H9 (cell line): Measurements from ENCODE around the gene ZFYVE28. TPM values are rescaled to one million over a fixed set of nuclear protein-coding genes. Genes with fewer than 3 reads are reported as not detected.

ENCODE experiments used
- DNase-seq: peaks from one replicate; pipeline ENCODE4 v3.0.0-alpha.2; 2017
- H2AFZ ChIP-seq: one replicate; pipeline ENCODE4 v1.6.1; 2013; ENCODE audit warnings: mild to moderate bottlenecking, low read length, control low read depth, moderate library complexity
- H2AK5ac ChIP-seq: 2 replicates; pipeline ENCODE4 v1.6.1; 2013; ENCODE audit warnings: low read length, control low read depth, mixed read lengths; ENCODE audit not compliant: insufficient read length
- H2BK120ac ChIP-seq: one replicate; pipeline ENCODE4 v1.6.1; 2013; ENCODE audit warnings: low read depth, mild to moderate bottlenecking, low read length, control low read depth, inconsistent platforms; ENCODE audit not compliant: poor library complexity, severe bottlenecking
- H2BK12ac ChIP-seq: 2 replicates; pipeline ENCODE4 v1.6.1; 2013; ENCODE audit warnings: low read length, control low read depth, mixed read lengths, low read depth; ENCODE audit not compliant: insufficient read length
- H2BK15ac ChIP-seq: 2 replicates; pipeline ENCODE4 v1.6.1; 2013; ENCODE audit warnings: low read depth, low read length, control low read depth
- H2BK20ac ChIP-seq: one replicate; pipeline ENCODE4 v1.6.1; 2013; ENCODE audit warnings: low read depth, mild to moderate bottlenecking, low read length, control low read depth, inconsistent platforms; ENCODE audit not compliant: poor library complexity, severe bottlenecking
- H2BK5ac ChIP-seq: 2 replicates; pipeline ENCODE4 v1.6.1; 2013; ENCODE audit warnings: low read length, control low read depth, mixed read lengths; ENCODE audit not compliant: insufficient read length
- H3K14ac ChIP-seq: 2 replicates; pipeline ENCODE4 v1.6.1; 2013; ENCODE audit warnings: low read length, control low read depth; ENCODE audit not compliant: insufficient read depth
- H3K18ac ChIP-seq: 2 replicates; pipeline ENCODE4 v1.6.1; 2013; ENCODE audit warnings: low read depth, mild to moderate bottlenecking, mixed read lengths, low read length, control low read depth; ENCODE audit not compliant: insufficient read length
- H3K23ac ChIP-seq: 2 replicates; pipeline ENCODE4 v1.6.1; 2013; ENCODE audit warnings: low read length, control low read depth, mixed read lengths, low read depth; ENCODE audit not compliant: insufficient read length
- H3K23me2 ChIP-seq: 2 replicates; pipeline ENCODE4 v1.6.1; 2013; ENCODE audit warnings: low read depth, mild to moderate bottlenecking, mixed read lengths, low read length, control low read depth; ENCODE audit not compliant: insufficient read length, poor library complexity, severe bottlenecking
- H3K27ac ChIP-seq: 2 replicates; pipeline ENCODE4 v1.5.1; 2013; ENCODE audit warnings: low read length, control low read depth, mixed read lengths, low read depth; ENCODE audit not compliant: insufficient read length
- H3K27me3 ChIP-seq: 2 replicates; pipeline ENCODE4 v1.6.1; 2013; ENCODE audit warnings: low read length, control low read depth, inconsistent platforms; ENCODE audit not compliant: insufficient read depth
- H3K4ac ChIP-seq: 2 replicates; pipeline ENCODE4 v1.6.1; 2013; ENCODE audit warnings: low read depth, mild to moderate bottlenecking, control low read depth, inconsistent platforms, low read length, moderate library complexity
- H3K4me1 ChIP-seq: 2 replicates; pipeline ENCODE4 v1.6.1; 2013; ENCODE audit warnings: low read length, control low read depth, inconsistent platforms; ENCODE audit not compliant: insufficient read depth
- H3K4me2 ChIP-seq: 2 replicates; pipeline ENCODE4 v1.6.1; 2013; ENCODE audit warnings: low read length, control low read depth, mixed read lengths; ENCODE audit not compliant: insufficient read length, insufficient read depth
- H3K56ac ChIP-seq: 2 replicates; pipeline ENCODE4 v1.6.1; 2013; ENCODE audit warnings: low read depth, mild to moderate bottlenecking, mixed read lengths, low read length, control low read depth; ENCODE audit not compliant: insufficient read length
- H3K79me1 ChIP-seq: 2 replicates; pipeline ENCODE4 v1.6.1; 2013; ENCODE audit warnings: low read depth, mild to moderate bottlenecking, moderate library complexity, low read length, control low read depth, inconsistent platforms; ENCODE audit not compliant: insufficient read depth, poor library complexity, severe bottlenecking
- H3K79me2 ChIP-seq: 2 replicates; pipeline ENCODE4 v1.6.1; 2013; ENCODE audit warnings: low read length, control low read depth, inconsistent platforms; ENCODE audit not compliant: insufficient read depth
- H3K9ac ChIP-seq: 2 replicates; pipeline ENCODE4 v1.6.1; 2013; ENCODE audit warnings: low read length, control low read depth, mixed read lengths; ENCODE audit not compliant: insufficient read length; ENCODE audit errors: extremely low read depth
- H3K9me3 ChIP-seq: one replicate; pipeline ENCODE4 v1.6.1; 2013; ENCODE audit warnings: low read depth, low read length, inconsistent platforms; ENCODE audit not compliant: control insufficient read depth
- H3T11ph ChIP-seq: one replicate; pipeline ENCODE4 v1.6.1; 2013; ENCODE audit warnings: mild to moderate bottlenecking, low read length, control low read depth, inconsistent platforms
- H4K20me1 ChIP-seq: one replicate; pipeline ENCODE4 v1.6.1; 2013; ENCODE audit not compliant: control insufficient read depth, insufficient read length, insufficient read depth
- H4K5ac ChIP-seq: 2 replicates; pipeline ENCODE4 v1.6.1; 2013; ENCODE audit warnings: low read depth, mild to moderate bottlenecking, mixed read lengths, low read length, control low read depth; ENCODE audit not compliant: insufficient read length
- H4K8ac ChIP-seq: replicated peaks from 2 replicates; pipeline ENCODE4 v1.6.1; 2013; ENCODE audit warnings: low read length, control low read depth, mixed read lengths, low read depth; ENCODE audit not compliant: insufficient read length
- H4K91ac ChIP-seq: 2 replicates; pipeline ENCODE4 v1.6.1; 2013; ENCODE audit warnings: low read depth, mild to moderate bottlenecking, moderate library complexity, mixed read lengths, low read length, control low read depth; ENCODE audit not compliant: insufficient read length
- H3K27ac Mint-ChIP-seq, 3 experiments: 2 replicates in 2 of 3; 3 replicates in 1 of 3; pipeline ENCODE4 v1.8.0; 2020 to 2021; ENCODE audit warnings: mixed read lengths in 3 of 3, mild to moderate bottlenecking in 1 of 3, moderate library complexity in 1 of 3
- H3K27me3 Mint-ChIP-seq: 2 replicates; pipeline ENCODE4 v1.8.0; 2021; ENCODE audit warnings: low read depth, mild to moderate bottlenecking, moderate library complexity, mixed read lengths
- H3K36me3 Mint-ChIP-seq, 3 experiments: 2 replicates in 2 of 3; 3 replicates in 1 of 3; pipeline ENCODE4 v1.8.0; 2020 to 2021; ENCODE audit warnings: low read depth in 3 of 3, mixed read lengths in 3 of 3; ENCODE audit not compliant: insufficient read depth in 1 of 3
- H3K4me1 Mint-ChIP-seq, 2 experiments: 2 replicates each; pipeline ENCODE4 v1.8.0; 2020; ENCODE audit warnings: mixed read lengths in 2 of 2
- H3K4me3 Mint-ChIP-seq, 2 experiments: 2 replicates in 1 of 2; 3 replicates in 1 of 2; pipeline ENCODE4 v1.8.0; 2020 to 2021; ENCODE audit warnings: mild to moderate bottlenecking in 2 of 2, mixed read lengths in 2 of 2, moderate library complexity in 1 of 2
- H3K9me3 Mint-ChIP-seq, 2 experiments: 2 replicates in 1 of 2; 3 replicates in 1 of 2; pipeline ENCODE4 v1.8.0; 2020; ENCODE audit warnings: mild to moderate bottlenecking in 2 of 2, mixed read lengths in 2 of 2, moderate library complexity in 1 of 2
- WGBS: extraction: QIAGEN DNeasy Blood & Tissue Kit; methylation state at CpG from one replicate; pipeline ENCODE4 v1.1.7; 2013; ENCODE audit warnings: missing lambda C conversion rate, low lambda C conversion rate, mixed read lengths; ENCODE audit not compliant: insufficient read length; ENCODE audit errors: extremely low coverage; 5-methylcytosine and 5-hydroxymethylcytosine counted together
- total RNA-seq: library from RNA; stranded (reverse); gene quantifications from 2 replicates; pipeline ENCODE4 v1.2.1, GENCODE V29; 2021
- TF ChIP-seq, protein P1 (sequence below): fragments of 200-600 bp; sonication (generic); conservative IDR thresholded peaks from 3 replicates; pipeline ENCODE4 v1.8.0; 2021; ENCODE audit warnings: antibody characterized with exemption, mild to moderate bottlenecking

ZFYVE28 gene
- total RNA-seq, 1 experiment from 2014 or later: 0.98 TPM

DNA sequence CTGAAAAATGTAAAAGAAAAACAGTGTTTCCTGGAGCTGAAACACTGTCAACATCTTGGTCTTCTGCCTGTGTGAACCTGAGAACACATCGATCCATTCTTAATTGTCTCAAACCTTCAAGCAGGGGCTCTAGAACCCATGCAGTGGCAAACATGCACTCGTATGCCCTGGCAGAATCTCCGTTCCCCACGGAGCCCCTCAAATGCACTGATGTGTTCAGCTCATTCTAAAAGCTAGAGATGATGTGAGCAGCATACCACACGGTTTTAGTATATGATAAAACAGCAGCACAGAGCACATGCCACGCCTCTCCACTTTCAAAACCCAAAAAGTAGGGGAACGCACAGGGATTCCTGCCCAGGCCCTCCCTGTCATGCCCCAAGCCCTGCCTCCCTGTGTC is 44.9 kb downstream of the ZFYVE28 start:
- Histone ChIP-seq H3K4me2 (no peak overlapping the region), H3K9ac (no peak overlapping the region), H4K5ac (no peak overlapping the region), H3K9me3 (no peaks in the 10 kb centered on the region), H3K4ac (no peak overlapping the region), H3T11ph (no peak overlapping the region), H3K14ac (no peak overlapping the region), H3K27me3 (no peaks in the 10 kb centered on the region), H4K91ac (no peak overlapping the region), H3K23me2 (no peaks in the 10 kb centered on the region), H2BK15ac (no peak overlapping the region), H3K56ac (no peak overlapping the region), H4K8ac (no peak overlapping the region), H2BK5ac (no peak overlapping the region), H2BK12ac (no peak overlapping the region), H3K79me1 (no peaks in the 10 kb centered on the region), H2AK5ac (no peak overlapping the region), H4K20me1 (no peaks in the 10 kb centered on the region), H2BK20ac (no peak overlapping the region), H3K4me1 (no peaks in the 10 kb centered on the region), H2AFZ (no peak overlapping the region), H3K18ac (no peak overlapping the region), H3K23ac (no peak overlapping the region), H2BK120ac (no peak overlapping the region), H3K27ac (no peak overlapping the region), H3K79me2 (no peaks in the 10 kb centered on the region)
- TF ChIP-seq, protein P1, sequence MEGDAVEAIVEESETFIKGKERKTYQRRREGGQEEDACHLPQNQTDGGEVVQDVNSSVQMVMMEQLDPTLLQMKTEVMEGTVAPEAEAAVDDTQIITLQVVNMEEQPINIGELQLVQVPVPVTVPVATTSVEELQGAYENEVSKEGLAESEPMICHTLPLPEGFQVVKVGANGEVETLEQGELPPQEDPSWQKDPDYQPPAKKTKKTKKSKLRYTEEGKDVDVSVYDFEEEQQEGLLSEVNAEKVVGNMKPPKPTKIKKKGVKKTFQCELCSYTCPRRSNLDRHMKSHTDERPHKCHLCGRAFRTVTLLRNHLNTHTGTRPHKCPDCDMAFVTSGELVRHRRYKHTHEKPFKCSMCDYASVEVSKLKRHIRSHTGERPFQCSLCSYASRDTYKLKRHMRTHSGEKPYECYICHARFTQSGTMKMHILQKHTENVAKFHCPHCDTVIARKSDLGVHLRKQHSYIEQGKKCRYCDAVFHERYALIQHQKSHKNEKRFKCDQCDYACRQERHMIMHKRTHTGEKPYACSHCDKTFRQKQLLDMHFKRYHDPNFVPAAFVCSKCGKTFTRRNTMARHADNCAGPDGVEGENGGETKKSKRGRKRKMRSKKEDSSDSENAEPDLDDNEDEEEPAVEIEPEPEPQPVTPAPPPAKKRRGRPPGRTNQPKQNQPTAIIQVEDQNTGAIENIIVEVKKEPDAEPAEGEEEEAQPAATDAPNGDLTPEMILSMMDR: no peak
- Mint-ChIP-seq H3K4me3 (no peak overlapping the region), H3K9me3 (peaks cover 14 to 17% of the 10 kb centered on the region in 2 experiments), H3K4me1 (peaks cover 2 to 5% of the 10 kb centered on the region in 2 experiments; a peak in 2 of 4 replicates), H3K27me3 (peaks cover 12% of the 10 kb centered on the region), H3K36me3 (peaks cover 7 to 12% (median 8%) of the 10 kb centered on the region in 3 experiments), H3K27ac (no peak overlapping the region)
- DNase-seq: no peak
- no CpG with 5 or more reads among the region's 7 CpGs for WGBS
